ENCODE data around the gene SLFN12L.

The SLFN12L gene

DNA sequence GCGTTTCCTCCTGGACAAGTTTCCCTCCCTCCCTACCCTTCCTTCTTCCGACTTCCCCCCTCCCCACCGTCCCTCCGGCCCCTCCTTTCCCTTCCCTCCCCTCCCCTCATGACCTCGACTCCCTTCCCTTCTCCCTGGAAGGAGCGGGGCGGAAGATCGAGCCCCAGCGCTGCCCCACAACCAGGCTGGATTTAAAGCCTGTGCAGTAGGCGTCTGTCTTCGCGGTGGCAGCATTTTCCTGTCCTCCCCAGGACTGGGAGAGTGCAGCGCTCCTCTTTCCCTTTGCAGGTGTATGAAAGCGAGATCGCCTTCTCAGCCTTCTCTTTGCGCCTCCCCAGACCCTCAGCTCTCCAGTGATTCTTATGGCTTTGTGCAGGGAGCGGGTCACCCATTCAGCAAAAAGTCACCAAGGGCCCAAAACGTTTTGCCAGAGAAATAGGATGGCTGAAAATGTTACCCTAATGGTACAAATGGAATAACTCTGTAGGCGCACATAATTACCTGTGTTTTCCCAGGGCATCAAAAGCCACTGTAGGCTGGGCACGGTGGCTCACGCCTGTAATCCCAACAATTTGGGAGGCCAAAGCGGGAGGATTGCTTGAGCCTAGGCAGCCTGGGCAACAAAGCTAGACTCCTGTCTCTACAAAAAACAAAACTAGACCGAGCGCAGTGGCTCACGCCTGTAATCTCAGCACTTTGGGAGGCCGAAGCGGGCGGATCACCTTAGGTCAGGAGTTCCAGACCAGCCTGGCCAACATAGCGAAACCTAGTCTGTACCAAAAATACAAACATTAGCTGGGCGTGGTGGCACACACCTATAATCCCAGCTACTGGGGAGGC is 40.8 kb downstream of the SLFN12L start:
- DNase-seq (ENCODE audit: low read depth), result no peak

DNA sequence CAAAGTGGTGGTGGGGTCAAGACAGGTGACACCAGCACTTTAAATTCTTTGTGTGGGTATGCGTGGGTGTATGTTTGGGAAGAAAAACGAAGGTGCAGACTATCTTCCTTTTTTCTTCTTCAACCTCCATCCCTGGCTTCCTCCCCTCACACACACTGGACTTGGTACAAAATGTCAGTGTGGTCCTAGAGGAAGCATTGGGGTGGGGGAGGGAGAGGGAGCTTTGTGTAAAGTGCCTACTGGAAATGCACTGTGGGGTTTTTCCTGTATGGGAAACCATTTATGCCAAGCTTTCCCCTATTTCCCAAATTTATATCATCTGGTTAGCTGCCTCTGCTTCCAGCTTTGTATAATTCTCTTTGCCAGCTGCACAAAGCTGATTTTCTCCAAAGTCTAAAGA is 44.4 kb downstream of the SLFN12L start:
- TF ChIP-seq, protein P1, sequence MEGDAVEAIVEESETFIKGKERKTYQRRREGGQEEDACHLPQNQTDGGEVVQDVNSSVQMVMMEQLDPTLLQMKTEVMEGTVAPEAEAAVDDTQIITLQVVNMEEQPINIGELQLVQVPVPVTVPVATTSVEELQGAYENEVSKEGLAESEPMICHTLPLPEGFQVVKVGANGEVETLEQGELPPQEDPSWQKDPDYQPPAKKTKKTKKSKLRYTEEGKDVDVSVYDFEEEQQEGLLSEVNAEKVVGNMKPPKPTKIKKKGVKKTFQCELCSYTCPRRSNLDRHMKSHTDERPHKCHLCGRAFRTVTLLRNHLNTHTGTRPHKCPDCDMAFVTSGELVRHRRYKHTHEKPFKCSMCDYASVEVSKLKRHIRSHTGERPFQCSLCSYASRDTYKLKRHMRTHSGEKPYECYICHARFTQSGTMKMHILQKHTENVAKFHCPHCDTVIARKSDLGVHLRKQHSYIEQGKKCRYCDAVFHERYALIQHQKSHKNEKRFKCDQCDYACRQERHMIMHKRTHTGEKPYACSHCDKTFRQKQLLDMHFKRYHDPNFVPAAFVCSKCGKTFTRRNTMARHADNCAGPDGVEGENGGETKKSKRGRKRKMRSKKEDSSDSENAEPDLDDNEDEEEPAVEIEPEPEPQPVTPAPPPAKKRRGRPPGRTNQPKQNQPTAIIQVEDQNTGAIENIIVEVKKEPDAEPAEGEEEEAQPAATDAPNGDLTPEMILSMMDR (conservative IDR thresholded peaks at IDR 0.05; ENCODE audit: low read depth, low read length), result no peak
- no peak overlapping the region for H3K4me3 ChIP-seq (ENCODE audit: low read depth, low read length)
- no peak for DNase-seq (ENCODE audit: low read depth)

More for the DNA sequence above, 40.8 kb downstream of the SLFN12L start:
- TF ChIP-seq, protein P1 (conservative IDR thresholded peaks at IDR 0.05; ENCODE audit: low read depth, low read length), result no peak
- H3K4me3 ChIP-seq (ENCODE audit: low read depth, low read length), result no peak overlapping the region

DNA sequence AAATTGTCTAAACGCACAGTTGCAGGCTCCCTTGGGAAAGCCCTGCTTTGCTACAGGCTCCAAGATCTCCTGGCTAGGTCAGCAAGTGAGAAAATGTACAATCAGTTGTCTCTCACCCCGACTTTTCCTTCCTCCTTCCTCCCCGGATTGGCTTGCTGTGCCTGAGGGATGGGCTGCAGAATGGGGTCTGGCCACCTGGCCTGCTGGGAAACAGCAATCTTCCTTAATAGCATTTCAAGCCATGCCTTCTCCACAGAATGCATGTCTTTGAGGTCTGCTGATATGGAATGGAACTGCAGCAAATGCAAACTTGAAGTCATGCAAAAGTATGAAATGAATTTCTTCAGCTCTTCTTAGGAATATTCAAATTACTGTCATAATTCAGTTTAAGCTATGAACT is 46.1 kb downstream of the SLFN12L start:
- no peak overlapping the region for H3K4me3 ChIP-seq (ENCODE audit: low read depth, low read length)
- TF ChIP-seq, protein P1 (conservative IDR thresholded peaks at IDR 0.05; ENCODE audit: low read depth, low read length), result no peak
- no peak for DNase-seq (ENCODE audit: low read depth)

DNA sequence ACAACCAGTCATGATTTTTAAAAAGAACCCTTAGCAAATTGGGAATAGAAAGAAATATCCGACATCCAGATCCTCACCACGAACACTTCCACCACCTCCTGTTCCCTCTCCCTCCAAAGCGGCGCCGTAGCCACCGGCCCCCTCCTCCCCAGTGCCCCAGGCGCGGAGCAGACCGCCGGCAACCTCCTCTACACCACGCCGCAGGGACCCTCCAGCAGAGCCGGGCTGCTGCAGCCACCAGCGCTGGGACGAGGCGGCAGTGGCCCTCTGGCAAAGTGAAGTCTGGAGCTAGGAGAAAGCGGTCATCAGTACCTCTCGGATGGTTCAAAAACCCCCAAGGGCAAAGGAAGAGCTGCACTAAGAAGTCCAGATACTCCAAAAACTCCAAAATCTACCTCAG is 47.5 kb downstream of the SLFN12L start:
- no peak for DNase-seq (ENCODE audit: low read depth)
- no peak overlapping the region for H3K4me3 ChIP-seq (ENCODE audit: low read depth, low read length)
- TF ChIP-seq, protein P1 (conservative IDR thresholded peaks at IDR 0.05; ENCODE audit: low read depth, low read length), result no peak

DNA sequence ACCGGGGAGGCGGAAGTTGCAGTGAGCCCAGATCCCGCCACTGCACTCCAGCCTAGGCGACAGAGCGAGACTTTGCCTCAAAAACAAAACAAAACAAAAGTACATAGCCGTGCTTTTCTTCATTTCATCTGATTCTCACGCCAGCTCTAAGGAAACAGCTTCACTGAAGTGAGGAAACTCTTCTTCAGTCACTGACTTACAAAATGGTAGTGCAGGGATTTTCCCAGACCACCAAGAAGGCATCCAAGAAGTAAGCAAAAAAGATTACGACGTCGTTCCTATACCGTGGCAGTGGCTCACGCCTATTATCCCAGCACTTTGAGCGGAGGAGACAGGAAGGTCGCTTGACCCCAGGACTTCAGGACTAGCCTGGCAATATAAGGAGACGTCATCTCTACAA is 48.5 kb downstream of the SLFN12L start:
- TF ChIP-seq, protein P1 (conservative IDR thresholded peaks at IDR 0.05; ENCODE audit: low read depth, low read length), result no peak
- no peak for DNase-seq (ENCODE audit: low read depth)
- no peak overlapping the region for H3K4me3 ChIP-seq (ENCODE audit: low read depth, low read length)

DNA sequence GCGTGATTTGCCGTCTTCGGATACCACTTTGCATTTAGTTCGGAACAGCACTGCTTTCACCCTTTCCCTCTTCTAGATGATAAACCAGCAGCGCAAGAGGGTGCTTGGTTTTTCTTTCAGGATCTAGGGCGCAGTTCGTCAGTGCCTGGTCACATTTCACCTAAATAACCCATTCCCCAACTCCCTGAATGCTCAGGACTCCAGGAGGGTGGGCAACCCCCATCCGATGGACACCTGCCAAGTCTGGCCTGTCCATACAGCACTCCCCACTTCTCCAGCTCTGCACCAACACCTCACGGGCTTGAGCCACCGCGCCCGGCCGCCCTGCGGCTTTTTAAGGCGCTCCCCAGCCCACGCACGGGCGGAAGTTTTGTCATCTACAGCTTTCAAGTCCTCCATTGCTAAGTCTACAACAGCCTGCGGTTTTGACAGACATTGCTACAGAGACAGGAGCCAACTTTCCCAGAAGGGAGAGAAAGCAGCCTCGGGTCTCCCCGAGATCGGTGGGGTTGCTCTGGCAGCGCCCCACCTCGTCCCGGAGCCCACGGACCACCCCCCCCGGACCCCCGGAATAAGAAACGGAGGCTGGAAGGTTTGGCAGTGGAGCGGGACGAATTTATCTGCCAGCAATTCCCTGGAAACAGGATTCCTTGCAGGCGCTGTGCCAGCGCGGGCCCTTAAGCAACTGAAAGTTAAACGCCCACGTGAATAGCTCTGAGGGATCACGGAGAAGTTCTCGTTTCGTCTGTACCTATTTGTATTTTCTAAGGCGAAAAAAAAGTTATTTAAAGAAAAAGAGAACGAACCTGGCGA is 50.4 kb downstream of the SLFN12L start:
- TF ChIP-seq, protein P1 (conservative IDR thresholded peaks at IDR 0.05; ENCODE audit: low read depth, low read length), result no peak
- peak overlapping the region; percentile 56 for H3K4me3 ChIP-seq (ENCODE audit: low read depth, low read length)
- peak; percentile 62 for DNase-seq (ENCODE audit: low read depth)
